NT2/D1 (cell line): ENCODE results near the gene NOS1.

Experiments
- DNase-seq: peaks from one replicate; pipeline ENCODE4 v3.0.0-alpha.2; 2011; ENCODE audit warnings: low read depth, low spot score
- H3K27me3 ChIP-seq: 2 replicates; pipeline ENCODE4 v1.6.0; 2011; ENCODE audit warnings: mild to moderate bottlenecking; ENCODE audit not compliant: insufficient read length, insufficient read depth
- H3K36me3 ChIP-seq: 2 replicates; pipeline ENCODE4 v1.6.1; 2011; ENCODE audit warnings: mild to moderate bottlenecking, low read length, mixed read lengths; ENCODE audit not compliant: insufficient read depth, insufficient read length
- H3K4me1 ChIP-seq: 2 replicates; pipeline ENCODE4 v1.5.1; 2011; ENCODE audit not compliant: insufficient read depth, insufficient read length
- H3K4me3 ChIP-seq: 2 replicates; pipeline ENCODE4 v1.5.1; 2011; ENCODE audit warnings: low read depth; ENCODE audit not compliant: insufficient read length
- H3K9ac ChIP-seq: 2 replicates; pipeline ENCODE4 v1.6.0; 2011; ENCODE audit warnings: low read depth; ENCODE audit not compliant: insufficient read length
- H3K9me3 ChIP-seq: 2 replicates; pipeline ENCODE4 v1.5.1; 2011; ENCODE audit warnings: mild to moderate bottlenecking, low read length; ENCODE audit not compliant: insufficient read depth
- SUZ12 ChIP-seq: IDR thresholded peaks from 2 replicates; pipeline ENCODE4 v1.6.1; 2011; ENCODE audit not compliant: insufficient read length, insufficient read depth; ENCODE audit errors: extremely low read depth
- YY1 ChIP-seq: IDR thresholded peaks from 2 replicates; pipeline ENCODE4 v1.6.1; 2011; ENCODE audit not compliant: insufficient read length, insufficient read depth
- ZNF274 ChIP-seq: IDR thresholded peaks from 2 replicates; pipeline ENCODE4 v1.6.1; 2011; ENCODE audit warnings: mild to moderate bottlenecking, low read depth, low read length

Gene NOS1

DNA sequence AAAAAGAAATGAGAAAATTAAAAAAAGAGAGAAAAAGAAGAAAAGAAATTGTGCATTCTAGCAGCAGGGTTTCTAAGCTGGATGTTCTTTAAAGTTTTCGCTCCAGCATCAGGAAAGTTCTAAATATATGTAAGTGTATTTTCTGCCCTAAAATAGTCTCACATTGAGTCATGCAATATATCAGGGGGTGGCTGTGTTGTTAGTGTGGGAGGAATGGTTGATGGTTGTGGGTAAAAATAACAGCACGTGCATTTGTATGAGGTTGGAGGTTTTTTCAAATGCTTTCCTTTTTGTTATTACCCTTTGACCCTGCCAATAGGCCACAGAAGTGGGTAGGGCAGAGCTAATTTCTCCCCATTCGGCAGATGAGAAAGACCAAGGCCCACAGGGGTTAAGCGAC is 106.0 kb downstream of the NOS1 start:
- H3K27me3 ChIP-seq, result no peaks in the 10 kb centered on the region
- no peak for DNase-seq
- no peaks in the 10 kb centered on the region for H3K36me3 ChIP-seq
- no peak overlapping the region for H3K9ac ChIP-seq
- H3K4me3 ChIP-seq, result no peak overlapping the region
- no peaks in the 10 kb centered on the region for H3K9me3 ChIP-seq
- H3K4me1 ChIP-seq, result no peaks in the 10 kb centered on the region
- TF ChIP-seq YY1 (no peak), ZNF274 (no peak), SUZ12 (no peak)

DNA sequence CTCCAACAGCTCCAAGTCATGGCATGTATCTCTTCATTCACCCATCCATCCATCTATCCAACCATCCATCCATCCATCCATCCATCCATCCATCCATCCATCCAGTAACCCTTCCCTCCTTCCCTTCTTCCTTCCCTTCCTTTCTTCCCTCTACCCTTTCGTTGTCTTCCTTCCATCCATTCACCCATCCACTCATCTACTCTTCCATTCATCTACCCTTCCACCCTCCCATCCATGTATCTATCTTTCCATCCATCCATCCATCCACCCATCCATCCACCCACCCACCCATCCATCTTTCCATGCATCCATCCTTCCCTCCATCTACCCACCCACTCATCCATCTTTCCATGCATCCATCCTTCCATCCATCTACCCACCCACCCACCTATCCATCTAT is 117.9 kb downstream of the NOS1 start:
- no peak for DNase-seq
- H3K4me1 ChIP-seq, result no peaks in the 10 kb centered on the region
- H3K27me3 ChIP-seq, result no peaks in the 10 kb centered on the region
- TF ChIP-seq SUZ12 (no peak), YY1 (no peak), ZNF274 (no peak)
- no peaks in the 10 kb centered on the region for H3K9me3 ChIP-seq
- no peak overlapping the region for H3K9ac ChIP-seq
- no peaks in the 10 kb centered on the region for H3K36me3 ChIP-seq
- no peak overlapping the region for H3K4me3 ChIP-seq

GRCh38 chr12:117241697-117242096 is 119.7 kb downstream of the NOS1 start:
- H3K4me3 ChIP-seq, result no peak overlapping the region
- DNase-seq, result no peak
- H3K9me3 ChIP-seq, result no peaks in the 10 kb centered on the region
- no peak overlapping the region for H3K9ac ChIP-seq
- H3K27me3 ChIP-seq, result peaks cover 6% of the 10 kb centered on the region
- no peak for TF ChIP-seq SUZ12
- no peak for TF ChIP-seq ZNF274
- no peak for TF ChIP-seq YY1
- peaks cover 2% of the 10 kb centered on the region for H3K4me1 ChIP-seq
- no peaks in the 10 kb centered on the region for H3K36me3 ChIP-seq

GRCh38 chr12:117240081-117240755 is 121.2 kb downstream of the NOS1 start:
- Histone ChIP-seq H3K27me3 (peaks cover 6% of the 10 kb centered on the region), H3K36me3 (no peaks in the 10 kb centered on the region), H3K4me1 (peaks cover 3% of the 10 kb centered on the region), H3K9ac (no peak overlapping the region), H3K4me3 (no peak overlapping the region), H3K9me3 (no peaks in the 10 kb centered on the region)
- DNase-seq, result no peak
- no peak for TF ChIP-seq SUZ12

GRCh38 chr12:117236456-117237001 is 124.9 kb downstream of the NOS1 start:
- DNase-seq, result peak; percentile 88
- peaks cover 6% of the 10 kb centered on the region for H3K27me3 ChIP-seq
- TF ChIP-seq SUZ12 (no peak), YY1 (no peak), ZNF274 (no peak)
- no peak overlapping the region for H3K4me3 ChIP-seq
- H3K9ac ChIP-seq, result peak overlapping the region; percentile 39
- H3K9me3 ChIP-seq, result no peaks in the 10 kb centered on the region
- H3K4me1 ChIP-seq, result peaks cover 3% of the 10 kb centered on the region
- H3K36me3 ChIP-seq, result no peaks in the 10 kb centered on the region

- H3K9ac ChIP-seq, result no peak overlapping the region
- H3K4me3 ChIP-seq, result no peak overlapping the region
- DNase-seq, result no peak
- no peaks in the 10 kb centered on the region for H3K9me3 ChIP-seq
- no peaks in the 10 kb centered on the region for H3K36me3 ChIP-seq
- TF ChIP-seq SUZ12 (no peak), YY1 (no peak), ZNF274 (no peak)
- peaks cover 3% of the 10 kb centered on the region for H3K4me1 ChIP-seq
- peaks cover 6% of the 10 kb centered on the region for H3K27me3 ChIP-seq
Observed at GRCh38 chr12:117235261-117235660, 126.2 kb downstream of the NOS1 start.

DNA sequence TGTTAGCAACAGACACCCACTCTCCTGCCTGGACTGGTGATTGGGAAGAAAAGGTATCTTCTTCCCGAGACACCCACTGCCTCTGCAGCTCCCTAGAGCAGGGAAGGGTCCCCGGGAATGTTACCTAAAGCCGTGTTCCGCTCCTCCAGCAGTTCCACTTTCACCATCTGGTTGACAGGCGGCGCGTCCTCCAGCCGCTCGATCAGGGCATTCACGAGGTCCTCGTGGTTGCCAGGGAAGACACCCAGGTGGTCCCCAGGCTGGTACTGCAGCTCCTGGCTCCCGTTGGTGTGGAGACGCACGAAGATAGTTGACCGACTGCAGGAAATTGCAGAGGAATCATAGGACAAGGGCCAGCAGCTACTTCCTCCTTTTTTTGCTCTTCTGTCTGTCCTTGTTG is 127.0 kb downstream of the NOS1 start:
- no peak overlapping the region for H3K4me3 ChIP-seq
- H3K9ac ChIP-seq, result no peak overlapping the region
- no peak for DNase-seq
- no peaks in the 10 kb centered on the region for H3K36me3 ChIP-seq
- H3K27me3 ChIP-seq, result peaks cover 6% of the 10 kb centered on the region
- no peaks in the 10 kb centered on the region for H3K9me3 ChIP-seq
- H3K4me1 ChIP-seq, result peaks cover 3% of the 10 kb centered on the region
- no peak for TF ChIP-seq YY1
- no peak for TF ChIP-seq SUZ12
- no peak for TF ChIP-seq ZNF274
